Activated naive CD4-positive, alpha-beta T cell treated with anti-CD3 and anti-CD28 coated beads, Interleukin-2, amount 50 U/mL, for 72 hours (primary cell): ENCODE results near the gene RFC1. TPM values are rescaled to one million over a fixed set of nuclear protein-coding genes. Genes with fewer than 3 reads are reported as not detected.

ENCODE experiments used
- total RNA-seq, 2 donors: library from RNA; stranded (reverse); gene quantifications; one replicate each; pipeline ENCODE4 v1.2.3, GENCODE V29; 2022

RFC1 gene
- total RNA-seq, 2 donors from 2014 or later: 97.7 to 105 TPM

Other genes with a start within 250 kb of the RFC1 start
- gene WDR19, start 183.8 kb downstream of the RFC1 start, total RNA-seq: 10 to 100 TPM; 10.6 to 15.3 TPM
- gene KLB, start 40.6 kb upstream of the RFC1 start, total RNA-seq: not detected
- 1,000 to 10,000 TPM; 1,913 to 2,275 TPM for gene RPL9, start 92.6 kb upstream of the RFC1 start, total RNA-seq
- 10 to 100 TPM; 23.2 to 40.2 TPM for gene LIAS, start 92.7 kb upstream of the RFC1 start, total RNA-seq
- 10 to 100 TPM; 26.0 to 26.6 TPM for gene UGDH, start 161.1 kb upstream of the RFC1 start, total RNA-seq